ENCODE measurements around the gene ACTR5.

GRCh38 chr20:38770546-38770945 lies 22.3 kb downstream of the ACTR5 start:
- TF ChIP-seq POLR2AphosphoS5 (IDR thresholded peaks at IDR 0.05; ENCODE audit: low read depth, low read length) (no peak), ZBTB33 (IDR thresholded peaks at IDR 0.05; ENCODE audit: borderline replicate concordance, low read depth) (no peak)

Data from SK-N-SH (cell line).